GM19455 (cell line): ENCODE data around the gene ATP8B1.
"Not testable (repeated sequence)": the region's sequence is repeated elsewhere in the genome, so short reads cannot be mapped to it uniquely, and the experiment has no call there.

Experiments used
- ATAC-seq: cut with Tn5 transposase; IDR thresholded peaks from one replicate; pipeline ENCODE4 v1.9.1; 2021; ENCODE audit not compliant: unreplicated experiment

The ATP8B1 gene

DNA sequence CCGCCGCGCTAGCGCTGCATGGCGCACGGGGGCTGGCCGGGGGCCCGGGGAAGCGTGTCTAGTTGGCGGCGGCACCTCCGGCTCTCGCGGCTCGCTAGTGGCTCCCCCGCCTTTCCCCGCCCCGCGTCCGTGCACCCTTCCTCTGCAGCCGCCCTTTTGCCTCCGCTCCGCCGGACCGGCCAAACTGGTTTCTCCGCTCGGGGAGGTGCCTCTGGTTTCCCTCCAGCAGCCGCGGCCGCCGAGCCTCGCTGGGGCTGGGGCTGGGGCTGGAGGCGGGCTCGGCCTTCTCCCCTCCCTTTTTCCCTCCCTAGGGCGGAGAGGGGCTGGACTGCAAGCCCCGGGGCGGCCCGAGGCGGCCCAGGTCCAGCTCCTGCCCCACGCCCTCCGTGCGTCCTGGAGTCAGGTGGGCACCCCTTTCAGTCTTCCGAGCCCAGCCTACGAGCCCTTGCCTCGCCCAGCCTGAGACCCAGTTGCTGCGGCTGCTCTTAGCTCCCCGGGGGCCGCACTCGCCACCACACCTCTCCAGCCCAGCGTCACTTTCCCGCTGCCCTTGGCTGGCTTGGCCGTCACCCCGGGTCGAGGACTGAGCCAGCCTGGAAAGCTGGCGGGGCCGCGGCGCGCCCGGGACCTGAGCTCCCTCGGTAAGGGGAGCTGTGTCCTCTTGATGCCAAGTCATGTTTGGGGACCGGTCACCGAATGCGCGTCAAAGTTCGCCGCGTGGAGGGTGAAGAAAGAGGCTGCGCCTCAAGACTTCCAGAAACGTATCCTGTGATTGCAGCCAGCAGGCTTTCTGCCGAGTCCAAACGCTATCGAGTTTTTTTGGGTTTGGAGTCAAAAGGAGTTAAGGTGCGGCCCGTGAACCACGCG is at the start of gene ATP8B1:
ATP8B1 (minus strand) TSS at position 213 of the 867 bp plus-strand sequence. CDS start 71,508 bp downstream, outside the sequence.
- peak; percentile 54 for ATAC-seq

DNA sequence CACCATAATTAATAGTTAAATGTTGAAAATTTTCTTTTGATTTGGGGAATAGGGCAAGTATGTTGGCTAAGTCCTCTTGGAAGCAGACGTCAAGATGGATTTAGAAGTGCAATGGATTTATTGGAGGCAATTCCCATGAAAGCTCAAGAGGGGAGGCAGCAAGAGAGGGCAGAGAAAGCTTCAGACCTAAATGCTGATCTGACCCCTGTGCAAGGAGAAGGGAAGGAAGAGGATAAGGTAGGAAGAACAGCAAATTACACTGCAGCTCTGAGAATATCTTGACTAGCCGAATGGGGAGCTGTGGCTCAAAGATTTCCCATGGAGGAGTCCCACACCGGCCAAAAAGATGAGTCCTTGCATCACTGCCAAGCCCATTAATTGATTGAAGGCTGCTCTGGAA is 46.9 kb upstream of the ATP8B1 start:
- no peak for ATAC-seq

DNA sequence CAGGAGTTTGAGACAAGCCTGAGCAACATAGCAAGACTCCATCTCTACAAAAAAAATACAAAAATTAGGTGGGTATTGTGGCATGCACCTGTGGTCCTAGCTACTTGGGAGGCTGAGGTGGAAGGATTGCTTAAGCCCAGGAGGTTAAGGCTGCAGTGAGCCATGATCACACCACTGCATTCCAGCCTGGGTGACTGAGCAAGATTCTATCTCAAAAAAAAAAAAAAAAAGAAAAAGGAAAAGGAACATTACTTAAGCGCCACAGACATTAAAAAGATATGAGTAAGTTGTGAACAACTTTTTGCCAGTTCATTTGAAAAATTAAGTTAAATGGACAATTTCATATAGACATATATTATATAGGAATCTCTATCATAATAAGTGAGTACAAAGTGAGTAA is 45.3 kb upstream of the ATP8B1 start:
- not testable (repeated sequence) for ATAC-seq

DNA sequence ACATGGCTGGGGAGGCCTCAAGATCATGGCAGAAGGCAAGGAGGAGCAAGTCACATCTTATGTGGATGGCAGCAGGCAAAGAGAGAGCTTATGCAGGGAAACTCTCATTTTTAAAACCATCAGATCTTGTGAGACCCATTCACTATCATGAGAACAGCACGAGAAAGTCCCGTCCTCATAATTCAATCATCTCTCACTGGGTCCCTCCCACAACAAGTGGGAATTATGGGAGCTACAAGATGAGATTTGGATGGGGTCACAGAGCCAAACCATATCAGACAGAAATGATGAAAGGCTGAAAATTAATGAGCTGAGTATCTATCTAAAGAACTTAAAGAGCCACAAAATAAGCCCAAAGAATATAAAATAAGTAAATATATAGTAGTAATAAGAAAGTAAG is 44.3 kb upstream of the ATP8B1 start:
- not testable (repeated sequence) for ATAC-seq

DNA sequence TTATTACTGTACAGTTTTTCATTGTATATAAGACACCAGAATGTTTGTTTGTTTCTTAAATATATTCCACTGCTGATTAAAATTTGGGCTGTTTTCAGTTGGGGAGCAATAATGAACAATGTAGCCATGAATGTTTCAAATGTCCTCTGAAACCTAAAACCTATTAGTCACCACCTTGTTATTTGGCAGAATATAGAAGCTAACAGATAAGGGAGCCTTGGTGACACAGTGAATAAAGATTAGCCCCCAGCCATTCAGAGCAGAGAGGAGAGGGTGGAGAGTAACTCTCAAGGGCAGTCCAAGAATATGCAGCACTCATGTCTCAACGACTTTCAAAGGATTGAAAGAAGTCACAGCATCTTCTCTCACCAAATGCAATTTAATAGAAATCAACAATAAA is 43.1 kb upstream of the ATP8B1 start:
- no peak for ATAC-seq

DNA sequence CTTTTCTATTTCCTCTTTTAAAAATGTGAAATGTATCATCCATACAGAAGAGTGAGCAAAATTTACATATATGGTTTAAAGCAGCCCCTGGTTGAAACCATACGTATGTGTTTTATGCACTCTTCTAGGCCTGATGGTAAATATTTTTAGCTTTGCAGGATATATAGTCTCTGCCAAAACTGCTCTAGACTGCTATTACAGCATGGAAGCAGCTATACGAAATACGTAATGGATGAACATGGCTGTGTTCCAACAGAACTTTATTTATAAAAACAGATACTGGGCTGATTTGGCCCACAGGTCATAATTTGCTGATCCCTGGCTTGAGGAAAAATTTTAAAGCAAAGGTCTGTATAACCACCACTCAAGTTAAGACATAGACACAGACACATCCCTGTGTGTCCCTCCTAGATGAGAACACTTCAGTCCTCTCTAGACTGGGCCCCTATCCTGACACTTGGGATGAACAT is 42.5 kb upstream of the ATP8B1 start:
- no peak for ATAC-seq

DNA sequence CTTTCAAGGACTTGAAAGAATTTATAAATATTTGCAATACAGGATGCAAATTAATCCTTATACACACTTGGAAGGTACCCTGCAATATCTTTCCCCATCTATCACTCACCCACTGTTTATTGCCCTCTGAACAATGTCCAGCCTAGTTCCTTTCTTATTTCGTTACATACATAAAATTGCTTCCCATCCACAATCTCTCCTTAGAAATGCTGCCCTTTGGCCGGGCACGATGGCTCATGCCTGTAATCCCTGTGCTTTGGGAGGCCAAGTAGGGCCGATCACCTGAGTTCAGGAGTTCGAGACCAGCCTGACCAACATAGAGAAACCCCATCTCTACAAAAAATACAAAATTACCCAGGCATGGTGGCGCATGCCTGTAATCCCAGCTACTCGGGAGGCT is 41.2 kb upstream of the ATP8B1 start:
- no peak for ATAC-seq

DNA sequence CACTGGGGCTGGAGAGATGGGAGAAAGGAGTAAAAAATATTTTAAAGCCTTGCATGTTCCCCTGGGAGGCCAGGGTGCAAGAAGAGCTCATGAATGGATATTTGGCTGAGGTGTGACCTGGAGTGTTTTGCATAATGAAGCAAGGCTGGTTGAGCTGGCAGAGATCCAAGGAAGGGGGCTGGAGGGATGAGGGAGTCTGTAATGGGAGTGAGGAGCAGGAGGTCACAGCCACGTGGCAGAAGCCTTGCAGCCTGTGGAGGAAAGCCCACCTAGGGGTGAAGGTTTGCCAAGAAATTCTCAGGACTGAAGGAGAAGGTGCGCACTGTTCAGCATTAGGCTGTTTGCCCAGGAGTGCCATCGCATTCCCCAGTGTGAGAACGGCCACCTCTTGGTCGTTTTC is 40.3 kb upstream of the ATP8B1 start:
- no peak for ATAC-seq

DNA sequence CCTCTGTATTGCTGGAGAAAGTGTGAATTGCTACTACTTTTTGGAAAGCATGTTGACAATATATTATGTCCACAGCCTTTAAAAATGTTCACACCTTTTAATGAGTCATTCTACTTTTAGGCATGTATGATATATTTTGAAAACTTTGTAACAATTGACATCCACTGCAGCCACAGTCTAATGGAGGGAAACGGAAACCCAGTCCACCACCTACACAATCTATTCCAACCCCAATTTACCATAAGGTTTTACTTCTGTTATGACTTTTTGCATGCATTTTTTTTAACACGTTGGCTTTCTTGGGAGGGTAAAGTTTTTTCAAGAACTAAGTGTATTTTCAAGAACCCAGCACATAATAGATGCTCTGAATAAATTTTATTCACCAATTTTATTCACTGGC is 38.5 kb upstream of the ATP8B1 start:
- ATAC-seq: peak; percentile 34

DNA sequence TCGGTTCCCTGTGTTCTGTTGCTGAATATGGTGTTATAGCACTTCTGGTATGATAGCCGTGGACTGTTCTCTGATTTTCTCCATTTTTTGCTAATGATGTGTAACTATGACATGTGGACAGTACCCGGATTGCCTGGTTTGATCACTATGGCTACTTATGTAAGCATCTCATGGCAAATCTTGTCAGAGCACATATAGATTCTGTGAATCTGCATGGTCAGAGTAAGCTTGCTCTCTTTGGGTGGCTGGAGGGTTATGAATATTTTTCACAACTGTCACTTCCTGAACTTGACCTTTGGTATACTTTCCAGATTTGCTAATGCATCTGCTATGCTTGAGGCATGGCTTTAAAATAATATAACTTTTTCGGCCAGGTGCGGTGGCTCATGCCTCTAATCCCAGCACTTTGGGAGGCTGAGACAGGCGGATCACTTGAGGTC is 36.8 kb upstream of the ATP8B1 start:
- ATAC-seq: no peak

DNA sequence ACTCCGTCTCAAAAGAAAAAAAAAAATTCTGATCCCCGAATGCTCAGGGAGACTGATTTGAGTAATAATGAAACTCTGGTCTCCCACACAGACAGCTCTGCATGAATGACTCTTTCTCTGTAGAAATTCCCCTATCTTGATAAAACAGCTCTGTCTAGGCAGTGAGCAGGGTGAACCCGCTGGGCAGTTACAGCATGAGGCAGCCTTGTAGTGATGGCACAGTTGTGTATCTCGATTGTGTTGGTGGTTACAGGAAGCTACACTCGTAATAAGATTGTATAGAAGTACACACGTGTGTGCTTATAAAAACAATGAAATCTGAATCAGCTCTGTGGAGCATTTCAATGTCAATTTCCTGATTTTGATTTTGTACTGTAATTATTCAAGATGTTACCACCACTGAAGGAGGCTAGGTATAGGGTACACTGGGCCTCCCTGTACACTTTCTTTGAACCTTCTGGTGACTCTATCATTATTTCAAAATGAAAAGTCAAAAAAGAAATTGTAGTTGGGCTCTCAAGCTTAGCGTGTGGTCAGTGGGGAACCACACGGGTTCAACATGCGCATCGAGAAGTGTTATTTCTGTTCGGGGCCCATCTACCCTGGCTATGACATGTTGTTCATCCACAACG is 34.9 kb upstream of the ATP8B1 start:
- ATAC-seq: peak; percentile 85

DNA sequence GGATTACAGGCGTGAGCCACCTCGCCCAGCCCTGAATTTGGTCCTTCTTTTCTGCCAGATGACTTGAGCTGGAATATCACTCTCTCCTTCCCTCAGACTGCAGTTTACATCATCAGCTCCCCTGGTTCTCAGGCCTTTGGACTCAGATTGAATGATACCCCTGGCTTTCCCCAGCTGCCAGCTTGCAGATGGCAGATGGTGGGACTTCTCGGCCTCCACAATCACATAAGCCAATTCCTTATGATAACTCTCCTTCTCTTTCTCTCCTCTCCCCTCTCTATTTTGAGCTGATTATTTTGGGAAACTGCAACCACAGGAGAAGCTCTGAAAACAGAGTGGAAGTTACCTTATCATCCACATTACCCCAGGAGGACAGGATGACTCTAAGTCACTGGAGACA is 33.4 kb upstream of the ATP8B1 start:
- ATAC-seq: no peak

DNA sequence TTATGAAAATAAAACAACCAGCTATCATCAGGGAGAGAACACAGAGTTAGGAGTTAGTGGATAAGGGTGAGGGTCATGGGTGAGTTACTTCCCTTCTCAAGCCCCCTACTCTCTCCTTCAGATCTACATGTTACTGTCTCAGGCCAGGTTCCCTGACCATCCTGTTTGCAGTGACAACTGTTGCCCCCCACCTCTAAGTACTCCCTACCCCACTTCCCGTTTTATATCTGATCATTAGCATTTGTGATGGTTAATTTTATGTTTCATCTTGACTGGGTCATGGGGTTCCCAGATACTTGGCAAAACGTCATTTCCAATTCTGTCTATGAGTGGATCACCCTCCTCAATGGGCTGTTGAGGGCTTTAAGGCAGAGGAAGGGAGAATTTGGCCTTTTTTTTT is 32.8 kb upstream of the ATP8B1 start:
- ATAC-seq: no peak

DNA sequence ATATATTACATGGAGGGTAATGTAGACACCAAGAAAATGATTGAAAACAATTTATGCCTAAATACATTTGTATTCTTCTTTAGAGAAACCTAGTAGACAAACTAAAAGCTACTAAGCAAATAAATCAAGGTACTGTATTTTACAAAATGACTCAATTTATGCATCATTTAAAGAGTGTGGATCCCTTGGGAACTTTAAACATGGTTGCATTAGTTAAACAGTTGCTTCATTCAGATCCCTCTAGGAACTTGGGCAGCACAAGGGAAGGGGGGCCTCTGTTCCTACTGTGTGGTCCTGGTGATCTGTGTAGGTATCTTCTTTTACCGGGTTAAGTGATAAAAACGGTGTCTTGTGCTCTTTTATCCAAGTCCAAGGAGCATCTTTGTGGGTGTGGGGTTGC is 31.5 kb upstream of the ATP8B1 start:
- no peak for ATAC-seq

DNA sequence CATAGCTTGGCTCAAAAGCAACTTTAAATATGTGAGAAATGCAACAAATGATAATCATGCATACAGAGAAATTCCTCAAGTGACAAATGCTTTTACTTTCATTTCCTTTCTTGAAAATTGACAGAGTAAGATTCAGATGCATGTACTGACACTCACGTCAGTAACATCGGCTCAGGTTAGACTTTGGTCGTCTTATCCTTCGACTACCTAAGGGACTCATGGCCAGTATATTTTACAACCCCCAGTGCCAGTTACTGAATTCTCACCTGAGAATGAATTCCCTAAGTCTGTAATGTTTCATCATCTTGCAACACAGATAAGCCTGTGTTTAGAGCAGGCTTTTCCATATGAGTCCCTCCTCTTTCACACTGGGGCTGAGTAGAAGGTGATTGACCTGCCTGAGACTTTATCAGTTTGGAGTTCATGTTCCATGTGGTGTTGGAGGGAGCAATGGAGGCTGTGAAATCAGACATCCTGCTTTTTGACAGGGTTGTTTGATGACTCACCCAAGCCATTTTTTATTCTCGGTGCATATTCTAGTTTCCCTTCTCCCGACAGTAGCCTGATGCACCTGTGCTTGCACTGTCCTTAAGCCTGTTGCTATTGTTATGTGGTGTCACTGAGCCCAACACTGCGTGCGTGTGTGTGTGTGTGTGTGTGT is 30.5 kb upstream of the ATP8B1 start:
- peak; percentile 38 for ATAC-seq

DNA sequence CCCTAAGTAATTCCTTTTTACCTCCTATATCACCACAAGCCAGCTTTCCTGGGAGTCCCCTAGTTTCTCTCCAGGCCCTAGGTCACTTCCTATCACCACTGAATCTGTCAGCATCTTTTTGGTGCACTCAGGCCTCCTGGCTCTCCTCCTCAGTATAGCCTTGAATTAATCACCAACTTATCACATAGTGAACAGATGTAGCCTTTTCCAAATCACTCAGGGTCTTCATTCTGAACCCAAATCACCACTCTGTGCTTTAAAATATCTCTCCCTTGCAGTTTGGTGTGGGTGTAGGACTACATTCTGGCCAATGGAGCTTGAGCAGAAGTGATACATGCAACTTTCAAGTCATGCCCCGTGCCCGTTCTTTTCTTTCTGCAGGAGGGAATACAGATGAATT is 29.6 kb upstream of the ATP8B1 start:
- no peak for ATAC-seq

DNA sequence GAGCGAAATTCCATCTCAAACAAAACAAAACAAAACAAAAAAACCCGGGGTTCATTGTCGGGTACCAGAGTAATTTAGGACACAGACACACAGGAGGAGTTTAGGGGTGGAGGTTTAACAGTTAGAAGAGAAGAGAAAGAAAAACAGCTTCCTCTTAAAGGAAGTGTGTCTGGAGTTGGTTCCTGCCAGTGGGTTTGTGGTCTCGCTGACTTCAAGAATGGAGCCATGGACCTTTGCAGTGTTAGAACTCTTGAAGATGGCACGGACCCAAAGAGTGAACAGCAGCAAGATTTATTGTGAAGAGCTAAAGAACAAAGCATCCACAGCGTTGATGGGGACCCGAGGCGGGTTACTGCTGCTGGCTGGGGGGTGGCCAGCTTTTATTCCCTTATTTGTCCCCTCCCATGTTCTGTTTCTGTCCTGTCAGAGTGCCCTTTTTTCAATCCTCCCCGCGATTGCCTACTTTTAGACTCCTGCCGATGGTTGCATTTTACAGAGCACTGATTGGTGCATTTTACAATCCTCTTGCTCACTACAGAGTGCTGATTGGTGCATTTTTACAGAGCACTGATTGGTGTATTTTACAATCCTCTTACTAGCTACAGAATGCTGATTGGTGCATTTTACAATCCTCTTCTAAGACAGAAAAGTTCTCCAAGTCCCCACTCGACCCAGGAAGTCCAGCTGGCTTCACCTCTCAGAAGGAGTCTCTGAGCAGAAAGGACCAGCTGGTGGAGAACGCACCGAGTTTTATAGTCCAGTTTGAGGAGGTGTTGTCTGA is 28.7 kb upstream of the ATP8B1 start:
- ATAC-seq: no peak

DNA sequence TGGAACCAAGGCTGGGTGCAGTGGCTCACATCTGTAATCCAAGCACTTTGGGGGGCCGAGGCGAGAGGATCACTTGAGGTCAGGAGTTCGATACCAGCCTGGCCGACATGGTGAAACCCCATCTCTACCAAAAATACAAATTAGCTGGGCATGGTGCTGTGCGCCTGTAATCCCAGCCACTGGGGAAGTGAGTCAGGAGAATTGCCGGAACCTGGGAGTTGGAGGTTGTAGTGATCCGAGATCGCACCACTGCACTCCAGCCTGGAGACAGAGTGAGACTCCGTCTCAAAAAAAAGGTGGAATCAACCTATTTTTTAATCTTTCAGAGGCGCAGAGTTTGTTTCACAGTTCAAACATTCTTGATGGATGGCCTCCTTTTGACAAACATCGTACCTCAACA is 24.5 kb upstream of the ATP8B1 start:
- ATAC-seq: no peak

DNA sequence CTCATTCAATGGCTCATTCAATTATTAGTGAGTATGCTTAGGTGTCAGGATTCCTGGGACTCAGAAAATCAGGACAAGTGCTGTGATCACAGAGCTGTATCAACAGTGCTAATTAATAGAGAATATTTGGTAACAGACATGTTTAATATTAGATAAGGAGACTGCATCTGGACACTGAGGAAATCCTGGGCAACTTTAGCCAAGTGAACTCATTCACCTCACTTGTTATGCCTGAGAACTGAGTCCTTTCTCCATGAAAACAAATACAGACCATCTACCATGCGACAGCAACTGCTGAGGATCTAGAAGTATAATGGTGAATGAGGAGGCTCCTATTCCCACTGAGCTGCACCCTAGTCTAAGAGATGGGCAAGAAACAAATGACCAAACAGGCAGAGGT is 23.1 kb upstream of the ATP8B1 start:
- ATAC-seq: no peak

DNA sequence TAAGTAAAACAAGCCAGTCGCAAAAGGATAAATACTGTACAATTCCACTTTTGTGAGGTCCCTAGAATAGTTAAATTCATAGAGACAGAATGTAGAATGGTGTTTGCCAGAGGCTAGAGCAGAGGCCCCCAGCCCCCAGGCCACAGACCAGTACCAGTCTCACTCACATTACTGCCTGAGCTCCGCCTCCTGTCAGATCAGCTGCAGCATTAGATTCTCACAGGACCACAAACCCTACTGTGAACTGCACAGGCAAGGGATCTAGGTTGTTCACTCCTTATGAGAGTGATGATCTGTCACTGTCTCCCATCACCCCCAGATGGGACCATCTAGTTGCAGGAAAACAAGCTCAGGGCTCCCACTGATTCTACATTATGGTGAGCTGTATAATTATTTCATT is 17.5 kb upstream of the ATP8B1 start:
- ATAC-seq: not testable (repeated sequence)
